MCF 10A (cell line): ENCODE data around the gene ZNF618. TPM values are rescaled to one million over a fixed set of nuclear protein-coding genes. Genes with fewer than 3 reads are reported as not detected.

Source experiments
- BruUV-seq: library from RNA; stranded (reverse); fragments of 400-500 nt; replicated peaks from 2 replicates; lab custom pipeline; 2021; lab: Mats Ljungman, UMichigan
- CTCF ChIA-PET: fragments of 300-600 bp; sonication (Branson Sonifier 250); formaldehyde crosslinking; extraction: SDS; loops from one replicate; lab custom pipeline; 2021; ENCODE audit warnings: antibody characterized with exemption, inconsistent platforms; lab: Yijun Ruan, JAX
- POLR2A ChIA-PET: fragments of 300-600, 350-650 bp; sonication (Branson Sonifier 250); formaldehyde crosslinking; extraction: SDS; loops from one replicate; lab custom pipeline; 2020; ENCODE audit warnings: antibody characterized with exemption, inconsistent platforms; lab: Yijun Ruan, JAX
- DNase-seq: peaks from one replicate; pipeline ENCODE4 v3.0.0-alpha.2; 2018; ENCODE audit not compliant: unreplicated experiment
- H3K27ac Mint-ChIP-seq: one replicate; pipeline ENCODE4 v1.8.0; 2022; ENCODE audit warnings: mild to moderate bottlenecking, low read depth, mixed read lengths; ENCODE audit not compliant: unreplicated experiment
- H3K27me3 Mint-ChIP-seq: one replicate; pipeline ENCODE4 v1.8.0; 2022; ENCODE audit warnings: mixed read lengths; ENCODE audit not compliant: insufficient read depth, unreplicated experiment
- H3K36me3 Mint-ChIP-seq: one replicate; pipeline ENCODE4 v1.8.0; 2022; ENCODE audit warnings: mild to moderate bottlenecking, moderate library complexity, mixed read lengths; ENCODE audit not compliant: insufficient read depth, unreplicated experiment
- H3K4me1 Mint-ChIP-seq: one replicate; pipeline ENCODE4 v1.8.0; 2022; ENCODE audit warnings: mixed read lengths; ENCODE audit not compliant: insufficient read depth, unreplicated experiment
- H3K4me3 Mint-ChIP-seq: one replicate; pipeline ENCODE4 v1.8.0; 2022; ENCODE audit warnings: mild to moderate bottlenecking, moderate library complexity, mixed read lengths; ENCODE audit not compliant: unreplicated experiment
- H3K9me3 Mint-ChIP-seq: one replicate; pipeline ENCODE4 v1.8.0; 2022; ENCODE audit warnings: mixed read lengths; ENCODE audit not compliant: unreplicated experiment
- CTCF ChIP-seq: fragments of 200-600 bp; IDR thresholded peaks from one replicate; pipeline ENCODE4 v1.8.0; 2022; ENCODE audit warnings: antibody characterized with exemption, mild to moderate bottlenecking; ENCODE audit not compliant: unreplicated experiment
- intact Hi-C: fragments of 100-400 bp; cut with micrococcal nuclease; formaldehyde crosslinking; loops from 2 replicates; pipeline ENCODE4 v1.14.1; 2022
- total RNA-seq: library from RNA; stranded (reverse); gene quantifications from 2 replicates; pipeline ENCODE4 v1.2.3, GENCODE V29; 2022

The ZNF618 gene
- total RNA-seq, 1 experiment from 2014 or later = 4.8 TPM

- DNase-seq = no peak
- no peak overlapping the region for H3K4me3 Mint-ChIP-seq
- H3K27me3 Mint-ChIP-seq = no peaks in the 10 kb centered on the region
- TF ChIP-seq CTCF = no peak
- no TSS peak for BruUV-seq
- POLR2A ChIA-PET = interaction anchor here (0.6 to 1.1 kb wide), 2 partner anchors 9 to 87 kb away, joined by 3 read pairs; no protein-coding TSS in a partner anchor
- intact Hi-C loops = no loop called here
- no peaks in the 10 kb centered on the region for H3K36me3 Mint-ChIP-seq
- H3K27ac Mint-ChIP-seq = no peak overlapping the region
- peaks cover 11% of the 10 kb centered on the region for H3K9me3 Mint-ChIP-seq
- CTCF ChIA-PET = interaction anchor here (0.6 to 0.7 kb wide), 2 partner anchors 407 to 1637 kb away, joined by 3 read pairs; no protein-coding TSS in a partner anchor
- no peaks in the 10 kb centered on the region for H3K4me1 Mint-ChIP-seq
These were observed 21.8 kb upstream of the ZNF618 start for GRCh38 chr9:113854310-113854709.

GRCh38 chr9:113857875-113858274, 18.2 kb upstream of the ZNF618 start:
- intact Hi-C loops = no loop called here
- peaks cover 15% of the 10 kb centered on the region for H3K27me3 Mint-ChIP-seq
- H3K9me3 Mint-ChIP-seq = no peaks in the 10 kb centered on the region
- H3K36me3 Mint-ChIP-seq = no peaks in the 10 kb centered on the region
- ChIA-PET CTCF (no interaction called here), POLR2A (interaction anchor here (0.8 kb wide), 1 partner anchor 13 kb away, joined by 3 read pairs; no protein-coding TSS in a partner anchor)
- no peak for DNase-seq
- H3K4me3 Mint-ChIP-seq = no peak overlapping the region
- no peaks in the 10 kb centered on the region for H3K4me1 Mint-ChIP-seq
- no peak for TF ChIP-seq CTCF
- no peak overlapping the region for H3K27ac Mint-ChIP-seq
- no TSS peak for BruUV-seq

- intact Hi-C loops = no loop called here
- BruUV-seq = no TSS peak
- H3K36me3 Mint-ChIP-seq = no peaks in the 10 kb centered on the region
These were observed 17.8 kb upstream of the ZNF618 start for GRCh38 chr9:113858282-113858681.

GRCh38 chr9:113863345-113863744, 12.8 kb upstream of the ZNF618 start:
- H3K27ac Mint-ChIP-seq = no peak overlapping the region
- ChIA-PET POLR2A (no interaction called here), CTCF (interaction anchor here (1.4 kb wide), 1 partner anchor 14 kb away, joined by 4 read pairs; the partner anchor contains the start of gene ZNF618)
- no peak for TF ChIP-seq CTCF
- no peak for DNase-seq
- H3K36me3 Mint-ChIP-seq = peaks cover 4% of the 10 kb centered on the region
- BruUV-seq = no TSS peak
- H3K4me3 Mint-ChIP-seq = no peak overlapping the region
- H3K27me3 Mint-ChIP-seq = peaks cover 15% of the 10 kb centered on the region
- no peaks in the 10 kb centered on the region for H3K4me1 Mint-ChIP-seq
- intact Hi-C loops = no loop called here
- H3K9me3 Mint-ChIP-seq = no peaks in the 10 kb centered on the region

More at GRCh38 chr9:113858282-113858681, 17.8 kb upstream of the ZNF618 start:
- no peak overlapping the region for H3K4me3 Mint-ChIP-seq
- TF ChIP-seq CTCF = no peak
- H3K27me3 Mint-ChIP-seq = peaks cover 15% of the 10 kb centered on the region
- DNase-seq = no peak
- CTCF ChIA-PET = no interaction called here
- no peaks in the 10 kb centered on the region for H3K9me3 Mint-ChIP-seq
- H3K4me1 Mint-ChIP-seq = no peaks in the 10 kb centered on the region
- POLR2A ChIA-PET = interaction anchor here (0.8 kb wide), 1 partner anchor 13 kb away, joined by 3 read pairs; no protein-coding TSS in a partner anchor
- no peak overlapping the region for H3K27ac Mint-ChIP-seq
